H1 (cell line): ENCODE measurements around the gene MBNL2. TPM values are rescaled to one million over a fixed set of nuclear protein-coding genes. Genes with fewer than 3 reads are reported as not detected.

Source experiments
- CTCF ChIA-PET: fragments of 300-600 bp; sonication (Branson Sonifier 250); formaldehyde crosslinking; loops from one replicate; lab custom pipeline; 2021; ENCODE audit not compliant: partially characterized antibody; lab: Charles Lee
- POLR2A ChIA-PET: fragments of 300-600 bp; sonication (Branson Sonifier 250); formaldehyde crosslinking; loops from one replicate; lab custom pipeline; 2021; ENCODE audit warnings: inconsistent platforms; ENCODE audit not compliant: partially characterized antibody; lab: Charles Lee
- DNase-seq, 2 experiments: peaks; one replicate each; pipeline versions ENCODE4 v3.0.0 to v3.0.0-alpha.2; 2010 to 2022; ENCODE audit warnings: low spot score in 2 of 2, low read depth in 1 of 2, mixed read lengths in 1 of 2
- FAIRE-seq: peaks from 2 replicates; lab custom pipeline; 2011; peaks lifted over from hg19 to GRCh38; lab: Jason Lieb, UNC
- H2AFZ ChIP-seq: 2 replicates; pipeline ENCODE4 v1.8.1; 2012; ENCODE audit warnings: low read length, inconsistent platforms
- H2AK5ac ChIP-seq: 2 replicates; pipeline ENCODE4 v1.6.1; 2013; ENCODE audit warnings: low read depth, low read length
- H2BK120ac ChIP-seq: replicated peaks from 2 replicates; pipeline ENCODE3; 2013; ENCODE audit warnings: low read depth, low read length, inconsistent platforms
- H2BK12ac ChIP-seq: 2 replicates; pipeline ENCODE4 v1.6.1; 2013; ENCODE audit warnings: low read depth, low read length
- H2BK15ac ChIP-seq: 2 replicates; pipeline ENCODE4 v1.6.1; 2013; ENCODE audit warnings: low read length
- H2BK20ac ChIP-seq: 2 replicates; pipeline ENCODE4 v1.6.1; 2013; ENCODE audit warnings: low read length
- H2BK5ac ChIP-seq: 2 replicates; pipeline ENCODE4 v1.6.1; 2013; ENCODE audit warnings: low read depth, low read length
- H3K14ac ChIP-seq: 2 replicates; pipeline ENCODE4 v1.6.1; 2013; ENCODE audit warnings: inconsistent platforms; ENCODE audit not compliant: insufficient read length
- H3K18ac ChIP-seq: 2 replicates; pipeline ENCODE4 v1.6.1; 2013; ENCODE audit warnings: low read length; ENCODE audit errors: extremely low read depth
- H3K23ac ChIP-seq: 2 replicates; pipeline ENCODE4 v1.6.1; 2013; ENCODE audit warnings: inconsistent platforms; ENCODE audit not compliant: insufficient read length
- H3K23me2 ChIP-seq: 2 replicates; pipeline ENCODE4 v1.6.1; 2013; ENCODE audit warnings: low read depth, low read length
- H3K27ac ChIP-seq: 2 replicates; pipeline ENCODE4 v1.6.1; 2011; ENCODE audit warnings: low read depth, low read length, inconsistent platforms
- H3K27me3 ChIP-seq, 4 experiments: replicated peaks in 1 of 4; 1 replicate in 1 of 4; 2 replicates in 3 of 4; pipeline versions ENCODE4 v1.6.1 to v1.8.1; 2011 to 2013; ENCODE audit warnings: low read length in 3 of 4, mild to moderate bottlenecking in 3 of 4, inconsistent platforms in 2 of 4, mixed read lengths in 2 of 4, moderate library complexity in 1 of 4; ENCODE audit not compliant: control insufficient read depth in 3 of 4, insufficient read depth in 3 of 4; ENCODE audit errors: extremely low read depth in 1 of 4
- H3K36me3 ChIP-seq, 4 experiments: 2 replicates each; pipeline versions ENCODE4 v1.6.1 to v1.8.1; 2011 to 2013; ENCODE audit warnings: mild to moderate bottlenecking in 4 of 4, low read length in 3 of 4, moderate library complexity in 2 of 4, control low read depth in 1 of 4, inconsistent platforms in 1 of 4; ENCODE audit not compliant: insufficient read depth in 4 of 4, control insufficient read depth in 2 of 4
- H3K4ac ChIP-seq: replicated peaks from 2 replicates; pipeline ENCODE3; 2013; ENCODE audit warnings: low read length, low read depth, mixed read lengths, inconsistent platforms; ENCODE audit not compliant: insufficient read length
- H3K4me1 ChIP-seq, 4 experiments: replicated peaks in 1 of 4; 1 replicate in 1 of 4; 2 replicates in 3 of 4; pipeline versions ENCODE4 v1.6.1 to v1.8.1; 2011 to 2013; ENCODE audit warnings: low read length in 3 of 4, inconsistent platforms in 2 of 4, mixed read lengths in 1 of 4; ENCODE audit not compliant: insufficient read depth in 4 of 4, control insufficient read depth in 3 of 4
- H3K4me2 ChIP-seq, 2 experiments: 2 replicates each; pipeline versions ENCODE4 v1.6.1 to v1.8.1; 2011 to 2013; ENCODE audit warnings: low read depth in 2 of 2, low read length in 2 of 2, control low read depth in 1 of 2, inconsistent platforms in 1 of 2, mild to moderate bottlenecking in 1 of 2; ENCODE audit not compliant: insufficient read depth in 1 of 2
- H3K4me3 ChIP-seq, 4 experiments: fragments of 200-600, 300-600 bp in 1 of 4; sonication (generic), shearing (Covaris generic), sonication (Bioruptor Twin) in 1 of 4; 2 replicates each; pipeline versions ENCODE4 v1.5.1 to v1.8.1; 2011 to 2016; ENCODE audit warnings: low read length in 4 of 4, low read depth in 3 of 4, control low read depth in 2 of 4, inconsistent platforms in 2 of 4, mild to moderate bottlenecking in 2 of 4, mixed read lengths in 1 of 4, moderate library complexity in 1 of 4; ENCODE audit not compliant: insufficient read depth in 2 of 4; ENCODE audit errors: extremely low read depth in 1 of 4
- H3K56ac ChIP-seq: replicated peaks from 2 replicates; pipeline ENCODE3; 2013; ENCODE audit warnings: low read depth, mild to moderate bottlenecking, mixed read lengths, low read length, inconsistent platforms; ENCODE audit not compliant: insufficient read length
- H3K79me1 ChIP-seq: 2 replicates; pipeline ENCODE4 v1.6.1; 2013; ENCODE audit warnings: low read depth, low read length, control low read depth
- H3K79me2 ChIP-seq, 2 experiments: 2 replicates each; pipeline versions ENCODE4 v1.6.1 to v1.8.1; 2012 to 2013; ENCODE audit warnings: low read length in 2 of 2, mild to moderate bottlenecking in 2 of 2, inconsistent platforms in 1 of 2; ENCODE audit not compliant: insufficient read depth in 2 of 2, control insufficient read depth in 1 of 2
- H3K9ac ChIP-seq, 4 experiments: replicated peaks in 1 of 4; 1 replicate in 1 of 4; 2 replicates in 3 of 4; pipeline versions ENCODE4 v1.6.1 to v1.8.1; 2011 to 2013; ENCODE audit warnings: low read depth in 3 of 4, low read length in 3 of 4, control low read depth in 2 of 4, mild to moderate bottlenecking in 2 of 4, moderate library complexity in 2 of 4, inconsistent platforms in 1 of 4; ENCODE audit errors: extremely low read depth in 1 of 4
- H3K9me3 ChIP-seq, 2 experiments: 2 replicates each; pipeline versions ENCODE4 v1.6.1 to v1.8.1; 2012 to 2013; ENCODE audit warnings: mild to moderate bottlenecking in 2 of 2, moderate library complexity in 2 of 2, control low read depth in 1 of 2, inconsistent platforms in 1 of 2, low read depth in 1 of 2, low read length in 1 of 2, mixed read lengths in 1 of 2; ENCODE audit not compliant: insufficient read depth in 2 of 2
- H4K20me1 ChIP-seq, 2 experiments: replicated peaks in 1 of 2; 2 replicates each; pipeline versions ENCODE3 to v1.8.1; 2011 to 2013; ENCODE audit warnings: inconsistent platforms in 2 of 2, low read length in 2 of 2, mild to moderate bottlenecking in 1 of 2; ENCODE audit not compliant: insufficient read depth in 2 of 2, control insufficient read depth in 1 of 2
- H4K5ac ChIP-seq: 2 replicates; pipeline ENCODE4 v1.6.1; 2013; ENCODE audit warnings: low read length, low read depth, mixed read lengths, inconsistent platforms; ENCODE audit not compliant: insufficient read length
- H4K8ac ChIP-seq: 2 replicates; pipeline ENCODE4 v1.8.0; 2013; ENCODE audit warnings: mild to moderate bottlenecking, moderate library complexity, low read length, inconsistent platforms; ENCODE audit not compliant: insufficient read depth; ENCODE audit errors: extremely low read depth
- H4K91ac ChIP-seq: replicated peaks from 2 replicates; pipeline ENCODE3; 2013; ENCODE audit warnings: low read length, mixed read lengths, inconsistent platforms; ENCODE audit not compliant: insufficient read length
- E2F6 ChIP-seq: IDR thresholded peaks from 2 replicates; pipeline ENCODE4 v1.6.1; 2012; ENCODE audit warnings: inconsistent platforms
- MAX ChIP-seq: IDR thresholded peaks from 2 replicates; pipeline ENCODE4 v1.6.1; 2012; ENCODE audit warnings: inconsistent platforms
- RAD21 ChIP-seq, 2 experiments: IDR thresholded peaks in 1 of 2; conservative IDR thresholded peaks in 1 of 2; 2 replicates each; pipeline ENCODE4 v1.6.1; 2011; ENCODE audit warnings: low read depth in 2 of 2, low read length in 2 of 2, improper control_type of control experiment in 1 of 2, inconsistent platforms in 1 of 2, mild to moderate bottlenecking in 1 of 2, moderate library complexity in 1 of 2
- SP2 ChIP-seq: IDR thresholded peaks from 2 replicates; pipeline ENCODE4 v1.6.1; 2012; ENCODE audit warnings: mild to moderate bottlenecking, low read length, inconsistent platforms
- TEAD4 ChIP-seq: IDR thresholded peaks from 2 replicates; pipeline ENCODE4 v1.6.1; 2012; ENCODE audit warnings: low read depth, low read length, inconsistent platforms, mixed read lengths
- WGBS, 2 experiments: shearing (Covaris generic) in 1 of 2; methylation state at CpG; one replicate each; pipeline versions ENCODE4 v1.1.6 to v1.1.7; 2013 to 2015; ENCODE audit warnings: low lambda C conversion rate in 2 of 2, mixed read lengths in 2 of 2, inconsistent platforms in 1 of 2, low coverage in 1 of 2, missing lambda C conversion rate in 1 of 2; ENCODE audit not compliant: insufficient replicate concordance in 2 of 2, insufficient coverage in 1 of 2, insufficient read length in 1 of 2; ENCODE audit errors: extremely low coverage in 1 of 2, missing lambda C conversion rate in 1 of 2; 5-methylcytosine and 5-hydroxymethylcytosine counted together
- polyA plus RNA-seq, 7 experiments: library from polyadenylated mRNA; depleted of rRNA in 3 of 7; stranded (reverse) in 5 of 7; unstranded in 2 of 7; fragments of >200 nt in 5 of 7; fragments of 200-250 nt in 2 of 7; gene quantifications; 1 replicate in 5 of 7; 2 replicates in 1 of 7; 4 replicates in 1 of 7; pipeline versions ENCODE4 v1.2.1 to v1.2.3, GENCODE V29; 2011 to 2013; ENCODE audit warnings: missing spikeins in 2 of 7, mixed read lengths in 2 of 7
- total RNA-seq: library from RNA; stranded (reverse); fragmentation: NEBNext Ultra II Directional; extraction: Animal tissue kit (Norgen Biotek cat#: 25700); gene quantifications from 2 replicates; pipeline ENCODE4 v1.2.1, GENCODE V29; 2021

MBNL2 gene
- total and polyA plus RNA-seq, 2 of the 8 experiments (the other 6 are each of a cell fraction or from before 2014, with no cell fraction given): 1.0 to 2.6 TPM

- WGBS, 2 experiments: 94% methylated on average over 6 of the region's 6 CpGs; no CpG with 5 or more reads in 1 of the 2 experiments
- H3K79me2 ChIP-seq: no peaks in the 10 kb centered on the region
- H3K36me3 ChIP-seq: no peaks in the 10 kb centered on the region
These were observed 63.3 kb downstream of the MBNL2 start for GRCh38 chr13:97285221-97285955.

More at GRCh38 chr13:97285221-97285955, 63.3 kb downstream of the MBNL2 start:
- no peaks in the 10 kb centered on the region for H3K4me1 ChIP-seq
- H3K23ac ChIP-seq: no peak overlapping the region
- no peak overlapping the region for H2AK5ac ChIP-seq
- H4K8ac ChIP-seq: no peak overlapping the region
- no peak overlapping the region for H3K14ac ChIP-seq
- H3K56ac ChIP-seq: no peak overlapping the region
- no peak overlapping the region for H2AFZ ChIP-seq
- H3K27ac ChIP-seq: no peak overlapping the region
- DNase-seq (no peak), FAIRE-seq (no peak)
- no peak overlapping the region for H3K18ac ChIP-seq
- TF ChIP-seq MAX (no peak), RAD21 (IDR thresholded peaks at IDR 0.05 in 1 of 2, conservative IDR thresholded peaks at IDR 0.05 in 1 of 2; ENCODE audit: low read depth in 2 of 2, low read length in 2 of 2) (no peak), TEAD4 (no peak), SP2 (no peak), E2F6 (no peak)
- H3K9ac ChIP-seq: no peak overlapping the region
- H2BK20ac ChIP-seq: no peak overlapping the region
- H3K4ac ChIP-seq: no peak overlapping the region
- POLR2A ChIA-PET: no interaction called here
- peaks cover 0 to 2% of the 10 kb centered on the region in 2 experiments for H4K20me1 ChIP-seq
- H3K23me2 ChIP-seq: no peaks in the 10 kb centered on the region; the same call in 1 of the 2 replicates
- H3K27me3 ChIP-seq: no peaks in the 10 kb centered on the region
- no peak overlapping the region for H3K4me2 ChIP-seq
- no peak overlapping the region for H4K91ac ChIP-seq
- H3K4me3 ChIP-seq: no peak overlapping the region
- no peak overlapping the region for H2BK120ac ChIP-seq
- no peak overlapping the region for H2BK12ac ChIP-seq
- no peaks in the 10 kb centered on the region; the same call in 1 of the 2 replicates for H3K79me1 ChIP-seq
- no peak overlapping the region for H2BK5ac ChIP-seq
- CTCF ChIA-PET: no interaction called here
- H2BK15ac ChIP-seq: no peak overlapping the region
- no peak overlapping the region for H4K5ac ChIP-seq
- no peaks in the 10 kb centered on the region for H3K9me3 ChIP-seq
